ENCODE measurements around the gene DDX20.

The DDX20 gene

DNA sequence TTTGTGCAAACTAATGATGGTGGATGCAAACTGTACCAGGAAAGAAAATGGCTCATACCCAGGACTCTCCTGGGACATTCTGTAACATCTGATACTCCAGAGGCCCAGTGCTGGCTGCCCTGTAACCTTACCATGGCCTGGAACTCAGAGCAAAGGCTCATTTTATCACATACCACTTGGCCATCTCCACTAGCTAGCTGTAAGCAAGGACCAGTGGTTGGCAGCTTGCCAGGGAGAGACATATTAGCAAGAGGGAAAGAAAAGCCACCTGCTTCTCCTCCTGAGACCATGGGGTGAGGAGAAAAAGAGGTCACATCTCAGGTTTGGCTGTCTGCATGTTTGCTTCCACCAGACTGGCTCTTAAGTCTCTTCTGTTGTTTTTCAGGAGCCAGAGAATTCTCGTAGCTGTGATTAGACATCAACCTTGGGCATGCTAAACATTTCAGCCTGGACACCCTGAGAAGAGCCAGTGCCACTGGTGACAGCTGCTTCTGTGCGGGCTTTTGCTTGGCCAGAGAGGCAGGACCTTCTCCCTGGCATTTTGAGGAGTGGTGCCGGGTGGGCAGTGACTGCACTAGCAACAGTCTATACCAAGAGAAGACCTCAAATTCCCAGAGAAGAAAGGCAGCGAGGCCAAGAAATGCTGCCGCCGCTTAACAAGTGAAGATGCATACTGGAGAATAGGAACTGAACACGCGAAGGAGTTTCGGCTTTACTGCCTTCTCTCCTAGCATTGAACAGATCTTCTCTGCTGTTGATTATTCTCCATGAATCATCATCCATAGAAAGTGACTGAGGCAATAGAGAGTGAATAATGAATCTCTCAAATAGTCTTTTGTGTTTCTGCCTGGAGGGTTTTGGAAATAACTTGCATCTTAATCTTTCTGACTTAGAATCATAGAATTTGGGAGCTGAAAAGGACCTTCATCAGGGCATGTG is 9.8 kb upstream of the DDX20 start:
- TF ChIP-seq, protein P1, sequence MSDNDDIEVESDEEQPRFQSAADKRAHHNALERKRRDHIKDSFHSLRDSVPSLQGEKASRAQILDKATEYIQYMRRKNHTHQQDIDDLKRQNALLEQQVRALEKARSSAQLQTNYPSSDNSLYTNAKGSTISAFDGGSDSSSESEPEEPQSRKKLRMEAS (IDR thresholded peaks at IDR 0.05): no peak
- TF ChIP-seq TEAD4 (IDR thresholded peaks at IDR 0.05) (no peak), ZBTB7A (IDR thresholded peaks at IDR 0.05; ENCODE audit: low read depth) (no peak), TCF12 (IDR thresholded peaks at IDR 0.05; ENCODE audit: low read depth) (no peak)

DNA sequence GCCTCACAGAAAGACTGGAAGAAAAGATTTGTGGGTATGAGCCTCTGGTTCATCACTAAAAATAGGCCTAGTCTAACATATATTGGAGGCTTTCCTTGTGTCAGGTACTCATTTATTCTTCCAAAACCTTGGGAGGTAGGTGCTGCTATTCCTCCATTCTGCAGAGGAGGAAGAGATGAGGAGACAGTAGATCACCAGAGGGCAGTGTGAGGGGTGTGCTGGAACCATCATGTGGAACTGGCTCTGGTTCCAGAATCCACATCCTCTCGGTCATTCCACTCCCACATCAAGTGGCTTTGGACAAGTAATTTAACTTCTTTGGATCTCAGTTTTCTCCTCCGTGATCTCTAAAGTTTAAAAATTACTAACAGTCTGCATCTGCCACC is 9.1 kb upstream of the DDX20 start:
- no peak for TF ChIP-seq RAD21 (IDR thresholded peaks at IDR 0.05; ENCODE audit: low read depth)
- TF ChIP-seq TCF12 (IDR thresholded peaks at IDR 0.05; ENCODE audit: low read depth): no peak
- TF ChIP-seq, protein P1 (IDR thresholded peaks at IDR 0.05): no peak
- no peak for TF ChIP-seq ZBTB7A (IDR thresholded peaks at IDR 0.05; ENCODE audit: low read depth)
- TF ChIP-seq YY1 (IDR thresholded peaks at IDR 0.05; ENCODE audit: low read depth): no peak
- no peak for TF ChIP-seq EGR1 (IDR thresholded peaks at IDR 0.05)
- TF ChIP-seq, protein P2, sequence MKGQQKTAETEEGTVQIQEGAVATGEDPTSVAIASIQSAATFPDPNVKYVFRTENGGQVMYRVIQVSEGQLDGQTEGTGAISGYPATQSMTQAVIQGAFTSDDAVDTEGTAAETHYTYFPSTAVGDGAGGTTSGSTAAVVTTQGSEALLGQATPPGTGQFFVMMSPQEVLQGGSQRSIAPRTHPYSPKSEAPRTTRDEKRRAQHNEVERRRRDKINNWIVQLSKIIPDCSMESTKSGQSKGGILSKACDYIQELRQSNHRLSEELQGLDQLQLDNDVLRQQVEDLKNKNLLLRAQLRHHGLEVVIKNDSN (IDR thresholded peaks at IDR 0.05): no peak

DNA sequence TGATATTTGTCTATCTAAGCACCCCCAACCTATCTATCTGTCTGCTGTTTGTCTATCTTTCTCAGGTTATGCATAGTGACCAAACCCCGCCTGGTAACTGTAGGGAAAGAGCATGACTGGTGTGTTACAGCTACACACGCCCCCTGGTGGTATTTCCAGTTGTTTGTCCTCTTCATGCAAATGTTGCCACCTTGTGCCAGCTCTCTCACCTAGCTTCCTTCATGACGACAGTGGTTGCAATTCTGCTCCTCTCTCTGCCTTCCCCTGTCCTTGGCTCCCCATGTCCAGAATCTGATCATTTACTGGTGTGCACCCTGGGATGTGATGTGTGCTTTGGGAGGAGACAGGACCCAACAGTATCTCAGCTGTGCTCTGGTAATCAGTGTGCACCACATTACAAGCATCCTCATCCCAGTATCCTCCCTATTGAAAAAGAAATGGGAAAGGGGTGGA is 8.4 kb upstream of the DDX20 start:
- peak; percentile 85 for TF ChIP-seq RAD21 (IDR thresholded peaks at IDR 0.05; ENCODE audit: low read depth)
- peak; percentile 32; the same call in 1 of the 2 replicates for TF ChIP-seq TEAD4 (IDR thresholded peaks at IDR 0.05)
- TF ChIP-seq EP300 (IDR thresholded peaks at IDR 0.05; ENCODE audit: borderline replicate concordance): no peak
- TF ChIP-seq, protein P2 (IDR thresholded peaks at IDR 0.05): 0 out of 2 replicates have a peak, but pooled peaks have one; percentile 8
- TF ChIP-seq, protein P1 (IDR thresholded peaks at IDR 0.05): 0 out of 2 replicates have a peak, but pooled peaks have one; percentile 20

DNA sequence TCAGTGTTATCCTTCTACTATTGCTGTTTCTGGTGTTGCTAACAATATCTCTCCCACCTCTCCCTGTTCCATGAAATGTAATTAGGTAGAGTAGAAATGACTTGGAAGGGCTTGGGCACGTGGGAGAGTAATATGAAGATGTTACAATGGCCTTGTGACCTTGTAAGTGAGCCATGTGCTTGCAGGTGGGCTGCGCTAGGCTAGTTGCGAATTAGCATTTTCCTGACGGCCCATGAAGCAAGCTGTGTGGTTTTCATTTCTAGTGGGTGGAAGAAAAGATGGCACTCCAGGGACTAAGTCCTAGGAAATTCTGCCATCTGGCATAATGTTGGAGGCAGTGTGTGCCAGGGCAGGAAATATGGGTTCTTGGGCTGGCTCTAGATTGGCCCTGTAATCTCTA is 7.8 kb upstream of the DDX20 start:
- TF ChIP-seq CEBPB (IDR thresholded peaks at IDR 0.05) (no peak), RAD21 (IDR thresholded peaks at IDR 0.05; ENCODE audit: low read depth) (no peak), TAF1 (IDR thresholded peaks at IDR 0.05; ENCODE audit: low read depth) (no peak), YY1 (IDR thresholded peaks at IDR 0.05; ENCODE audit: low read depth) (no peak), TEAD4 (IDR thresholded peaks at IDR 0.05) (no peak), EGR1 (IDR thresholded peaks at IDR 0.05) (no peak), CREB1 (IDR thresholded peaks at IDR 0.05; ENCODE audit: low read depth) (no peak), TCF12 (IDR thresholded peaks at IDR 0.05; ENCODE audit: low read depth) (no peak)
- TF ChIP-seq, protein P1 (IDR thresholded peaks at IDR 0.05): no peak
- TF ChIP-seq, protein P3, sequence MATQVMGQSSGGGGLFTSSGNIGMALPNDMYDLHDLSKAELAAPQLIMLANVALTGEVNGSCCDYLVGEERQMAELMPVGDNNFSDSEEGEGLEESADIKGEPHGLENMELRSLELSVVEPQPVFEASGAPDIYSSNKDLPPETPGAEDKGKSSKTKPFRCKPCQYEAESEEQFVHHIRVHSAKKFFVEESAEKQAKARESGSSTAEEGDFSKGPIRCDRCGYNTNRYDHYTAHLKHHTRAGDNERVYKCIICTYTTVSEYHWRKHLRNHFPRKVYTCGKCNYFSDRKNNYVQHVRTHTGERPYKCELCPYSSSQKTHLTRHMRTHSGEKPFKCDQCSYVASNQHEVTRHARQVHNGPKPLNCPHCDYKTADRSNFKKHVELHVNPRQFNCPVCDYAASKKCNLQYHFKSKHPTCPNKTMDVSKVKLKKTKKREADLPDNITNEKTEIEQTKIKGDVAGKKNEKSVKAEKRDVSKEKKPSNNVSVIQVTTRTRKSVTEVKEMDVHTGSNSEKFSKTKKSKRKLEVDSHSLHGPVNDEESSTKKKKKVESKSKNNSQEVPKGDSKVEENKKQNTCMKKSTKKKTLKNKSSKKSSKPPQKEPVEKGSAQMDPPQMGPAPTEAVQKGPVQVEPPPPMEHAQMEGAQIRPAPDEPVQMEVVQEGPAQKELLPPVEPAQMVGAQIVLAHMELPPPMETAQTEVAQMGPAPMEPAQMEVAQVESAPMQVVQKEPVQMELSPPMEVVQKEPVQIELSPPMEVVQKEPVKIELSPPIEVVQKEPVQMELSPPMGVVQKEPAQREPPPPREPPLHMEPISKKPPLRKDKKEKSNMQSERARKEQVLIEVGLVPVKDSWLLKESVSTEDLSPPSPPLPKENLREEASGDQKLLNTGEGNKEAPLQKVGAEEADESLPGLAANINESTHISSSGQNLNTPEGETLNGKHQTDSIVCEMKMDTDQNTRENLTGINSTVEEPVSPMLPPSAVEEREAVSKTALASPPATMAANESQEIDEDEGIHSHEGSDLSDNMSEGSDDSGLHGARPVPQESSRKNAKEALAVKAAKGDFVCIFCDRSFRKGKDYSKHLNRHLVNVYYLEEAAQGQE (IDR thresholded peaks at IDR 0.05; ENCODE audit: low read depth): no peak

DNA sequence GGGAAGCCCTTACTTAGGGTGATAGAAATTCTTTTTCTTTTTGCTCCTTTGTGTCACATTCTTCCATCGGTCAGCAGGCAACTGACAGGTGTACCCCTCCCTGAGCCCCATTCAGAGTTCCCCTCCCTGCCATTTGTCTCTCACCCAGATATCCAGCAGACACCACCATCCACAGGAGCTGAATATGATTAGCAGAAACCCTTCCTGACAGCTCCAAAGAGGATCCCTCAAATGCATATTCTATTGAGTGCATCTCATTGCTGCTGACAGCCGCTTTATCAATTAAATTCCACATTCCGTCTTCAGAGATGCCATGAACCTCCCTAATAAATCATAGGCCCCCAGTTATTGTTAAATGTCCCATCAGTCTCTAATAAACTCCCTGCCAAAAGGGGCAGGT is 6.1 kb upstream of the DDX20 start:
- TF ChIP-seq, protein P3 (IDR thresholded peaks at IDR 0.05; ENCODE audit: low read depth): no peak
- TF ChIP-seq FOXM1 (IDR thresholded peaks at IDR 0.05; ENCODE audit: borderline replicate concordance, low read depth) (no peak), TEAD4 (IDR thresholded peaks at IDR 0.05) (no peak), ZBTB7A (IDR thresholded peaks at IDR 0.05; ENCODE audit: low read depth) (no peak), CREB1 (IDR thresholded peaks at IDR 0.05; ENCODE audit: low read depth) (no peak), YY1 (IDR thresholded peaks at IDR 0.05; ENCODE audit: low read depth) (no peak), EP300 (IDR thresholded peaks at IDR 0.05; ENCODE audit: borderline replicate concordance) (no peak), CEBPB (IDR thresholded peaks at IDR 0.05) (no peak)
- TF ChIP-seq, protein P1 (IDR thresholded peaks at IDR 0.05): no peak
